HepG2 (cell line): ENCODE measurements around the gene CYSRT1. TPM values are rescaled to one million over a fixed set of nuclear protein-coding genes. Genes with fewer than 3 reads are reported as not detected.

ENCODE experiments used
- ATM ChIP-seq: fragments of 450-650 bp; IDR thresholded peaks from 2 replicates; pipeline ENCODE4 v1.7.1; 2017; ENCODE audit warnings: mild to moderate bottlenecking, borderline replicate concordance
- BORCS8-MEF2B ChIP-seq: sonication (generic); formaldehyde crosslinking; IDR thresholded peaks from 2 replicates; pipeline ENCODE4 v1.8.0; 2022; ENCODE audit warnings: mild to moderate bottlenecking, missing genetic modification reagents
- CSRNP2 ChIP-seq: sonication (generic); formaldehyde crosslinking; conservative IDR thresholded peaks from 2 replicates; pipeline ENCODE4 v1.8.0; 2022; ENCODE audit warnings: low read depth, missing genetic modification reagents
- DMAP1 ChIP-seq: IDR thresholded peaks from 2 replicates; pipeline ENCODE4 v1.6.1; 2016
- KDM1A ChIP-seq: IDR thresholded peaks from 2 replicates; pipeline ENCODE4 v1.6.1; 2016; ENCODE audit warnings: missing compliant biosample characterization
- KDM5B ChIP-seq: sonication (generic); formaldehyde crosslinking; IDR thresholded peaks from 2 replicates; pipeline ENCODE4 v1.4.0; 2020; ENCODE audit warnings: missing genetic modification reagents, mild to moderate bottlenecking, borderline replicate concordance
- MIXL1 ChIP-seq: IDR thresholded peaks from 2 replicates; pipeline ENCODE4 v1.6.1; 2016
- PBX2 ChIP-seq: IDR thresholded peaks from 2 replicates; pipeline ENCODE4 v1.6.1; 2016; ENCODE audit warnings: control low read depth
- REPIN1 ChIP-seq: sonication (generic); formaldehyde crosslinking; IDR thresholded peaks from 2 replicates; pipeline ENCODE4 v1.8.0; 2022; ENCODE audit warnings: missing genetic modification reagents, low read depth, mild to moderate bottlenecking, borderline replicate concordance
- SKIL ChIP-seq: sonication (generic); formaldehyde crosslinking; IDR thresholded peaks from 2 replicates; pipeline ENCODE4 v1.8.0; 2022; ENCODE audit warnings: missing genetic modification reagents, mild to moderate bottlenecking, moderate library complexity, borderline replicate concordance
- YEATS2 ChIP-seq: sonication (generic); formaldehyde crosslinking; IDR thresholded peaks from 2 replicates; pipeline ENCODE4 v1.4.0; 2020; ENCODE audit warnings: missing genetic modification reagents, borderline replicate concordance
- ZBTB14 ChIP-seq: sonication (generic); formaldehyde crosslinking; IDR thresholded peaks from 2 replicates; pipeline ENCODE4 v1.4.0; 2020; ENCODE audit warnings: missing genetic modification reagents
- ZNF138 ChIP-seq: sonication (generic); formaldehyde crosslinking; IDR thresholded peaks from 2 replicates; pipeline ENCODE4 v1.5.0; 2020; ENCODE audit warnings: mild to moderate bottlenecking, low read depth, missing genetic modification reagents
- ZNF30 ChIP-seq: sonication (generic); formaldehyde crosslinking; IDR thresholded peaks from 2 replicates; pipeline ENCODE4 v1.5.0; 2020; ENCODE audit warnings: mild to moderate bottlenecking, missing genetic modification reagents
- ZNF589 ChIP-seq: sonication (generic); formaldehyde crosslinking; conservative IDR thresholded peaks from 2 replicates; pipeline ENCODE4 v1.8.0; 2022; ENCODE audit warnings: mild to moderate bottlenecking, moderate library complexity, missing genetic modification reagents
- ZNF629 ChIP-seq: sonication (generic); formaldehyde crosslinking; conservative IDR thresholded peaks from 2 replicates; pipeline ENCODE4 v1.5.0; 2020; ENCODE audit warnings: missing genetic modification reagents
- ZNF672 ChIP-seq: sonication (generic); formaldehyde crosslinking; IDR thresholded peaks from 2 replicates; pipeline ENCODE4 v1.8.1; 2022; ENCODE audit warnings: missing genetic modification reagents
- ZNF710 ChIP-seq: sonication (generic); formaldehyde crosslinking; IDR thresholded peaks from 2 replicates; pipeline ENCODE4 v1.5.0; 2020; ENCODE audit warnings: mild to moderate bottlenecking, missing genetic modification reagents, borderline replicate concordance
- ZNF784 ChIP-seq: sonication (generic); formaldehyde crosslinking; IDR thresholded peaks from 2 replicates; pipeline ENCODE4 v1.5.1; 2020; ENCODE audit warnings: missing genetic modification reagents, mild to moderate bottlenecking, borderline replicate concordance
- ZNF883 ChIP-seq: sonication (generic); formaldehyde crosslinking; IDR thresholded peaks from 2 replicates; pipeline ENCODE4 v1.5.1; 2020; ENCODE audit warnings: mild to moderate bottlenecking, missing genetic modification reagents; ENCODE audit errors: not compliant biosample characterization
- polyA plus RNA-seq, 8 experiments: library from polyadenylated mRNA; depleted of rRNA in 3 of 8; stranded (reverse) in 7 of 8; unstranded in 1 of 8; fragments of >200 nt; fragmentation: Illumina TruSeq in 4 of 8; extraction: Trizol in 4 of 8; gene quantifications; 2 replicates each; pipeline versions ENCODE4 v1.2.1 to v1.2.3, GENCODE V29; 2011 to 2016; ENCODE audit warnings: low read depth in 4 of 8, missing spikeins in 1 of 8, mixed read lengths in 1 of 8; ENCODE audit not compliant: insufficient read depth in 1 of 8
- total RNA-seq, 5 experiments: library from RNA; depleted of rRNA; stranded (reverse); fragments of >200 nt; fragmentation: Illumina TruSeq; extraction: Trizol; gene quantifications; 2 replicates each; pipeline ENCODE4 v1.2.3, GENCODE V29; 2016; ENCODE audit warnings: low read depth in 1 of 5

Gene CYSRT1
- total and polyA plus RNA-seq, 2 of the 13 experiments (the other 11 are each of a cell fraction or from before 2014, with no cell fraction given), result 1.5 to 2.1 TPM

- no peak; the same call in 1 of the 2 replicates for TF ChIP-seq ZNF710 (CRISPR knock-in tag)
- TF ChIP-seq ZNF138 (CRISPR knock-in tag), result no peak
- 0 out of 2 replicates have a peak, but pooled peaks have one; percentile 27 for TF ChIP-seq REPIN1 (CRISPR knock-in tag)
- TF ChIP-seq SKIL (CRISPR knock-in tag), result no peak
- no peak for TF ChIP-seq MIXL1
- peak; percentile 77; the same call in 1 of the 2 replicates for TF ChIP-seq ZNF589 (CRISPR knock-in tag)
- TF ChIP-seq ZNF30 (CRISPR knock-in tag), result 0 out of 2 replicates have a peak, but pooled peaks have one; percentile 6
- TF ChIP-seq PBX2, result no peak
- no peak for TF ChIP-seq ATM
- TF ChIP-seq KDM5B, result peak; percentile 29; the same call in 1 of the 2 replicates
- no peak for TF ChIP-seq ZNF629
- peak; percentile 74; the same call in 1 of the 2 replicates for TF ChIP-seq ZNF672 (CRISPR knock-in tag)
- TF ChIP-seq ZNF784, result no peak
- TF ChIP-seq BORCS8-MEF2B (CRISPR knock-in tag), result no peak
- peak; percentile 77 for TF ChIP-seq ZBTB14 (CRISPR knock-in tag)
- no peak for TF ChIP-seq ZNF883 (CRISPR knock-in tag)
- 0 out of 2 replicates have a peak, but pooled peaks have one; percentile 13 for TF ChIP-seq DMAP1
- no peak for TF ChIP-seq KDM1A (CRISPR knock-in tag)
- TF ChIP-seq YEATS2, result no peak
- peak; percentile 72; the same call in 1 of the 2 replicates for TF ChIP-seq CSRNP2 (CRISPR knock-in tag)
Measured at GRCh38 chr9:137254624-137255447, 29.9 kb downstream of the CYSRT1 start, which contains the start of gene NELFB (continued).
